Measurements from ENCODE around the gene PXK. TPM values are rescaled to one million over a fixed set of nuclear protein-coding genes. Genes with fewer than 3 reads are reported as not detected.

Gene PXK
- total RNA-seq, 1 donor from 2014 or later = 29.8 TPM

GRCh38 chr3:58387650-58388546 is 55.2 kb downstream of the PXK start:
- H3K27me3 ChIP-seq = no peaks in the 10 kb centered on the region
- ATAC-seq = peak; percentile 29
- H3K4me3 ChIP-seq = no peak overlapping the region
- no peaks in the 10 kb centered on the region for H3K9me3 ChIP-seq
- intact Hi-C loops (cut with DNase I) = no loop called here
- H3K27ac ChIP-seq = peak overlapping the region; percentile 58
- peaks cover 36% of the 10 kb centered on the region for H3K4me1 ChIP-seq
- DNase-seq = no peak
- peaks cover 2% of the 10 kb centered on the region for H3K36me3 ChIP-seq
- no peak for TF ChIP-seq CTCF (IDR thresholded peaks at IDR 0.05)

- no peak for TF ChIP-seq CTCF (IDR thresholded peaks at IDR 0.05)
Observed at GRCh38 chr3:58388550-58389091, 55.9 kb downstream of the PXK start.

GRCh38 chr3:58391156-58391865 is 58.6 kb downstream of the PXK start:
- no peak for ATAC-seq
- no peak for DNase-seq
- no peak for TF ChIP-seq CTCF (IDR thresholded peaks at IDR 0.05)
- intact Hi-C loops (cut with DNase I) = no loop called here
- H3K36me3 ChIP-seq = peaks cover 16% of the 10 kb centered on the region
- no peaks in the 10 kb centered on the region for H3K9me3 ChIP-seq
- no peaks in the 10 kb centered on the region for H3K27me3 ChIP-seq
- no peak overlapping the region for H3K27ac ChIP-seq
- H3K4me3 ChIP-seq = no peak overlapping the region
- peaks cover 35% of the 10 kb centered on the region for H3K4me1 ChIP-seq

More at GRCh38 chr3:58388550-58389091, 55.9 kb downstream of the PXK start:
- DNase-seq (no peak), ATAC-seq (peak; percentile 36)
- H3K36me3 ChIP-seq = no peaks in the 10 kb centered on the region
- H3K27me3 ChIP-seq = no peaks in the 10 kb centered on the region
- H3K9me3 ChIP-seq = no peaks in the 10 kb centered on the region
- H3K4me1 ChIP-seq = peaks cover 36% of the 10 kb centered on the region
- peak overlapping the region; percentile 7 for H3K27ac ChIP-seq
- intact Hi-C loops (cut with DNase I) = no loop called here
- no peak overlapping the region for H3K4me3 ChIP-seq

GRCh38 chr3:58392181-58392580 is 59.5 kb downstream of the PXK start:
- Histone ChIP-seq H3K27me3 (no peaks in the 10 kb centered on the region), H3K4me3 (no peak overlapping the region), H3K36me3 (peaks cover 25% of the 10 kb centered on the region), H3K9me3 (no peaks in the 10 kb centered on the region), H3K4me1 (peaks cover 26% of the 10 kb centered on the region), H3K27ac (no peak overlapping the region)
- TF ChIP-seq CTCF (IDR thresholded peaks at IDR 0.05) = no peak
- DNase-seq = no peak
- intact Hi-C loops (cut with DNase I) = no loop called here
- ATAC-seq = no peak

GRCh38 chr3:58394339-58394738 is 61.6 kb downstream of the PXK start:
- intact Hi-C loops (cut with DNase I) = no loop called here
- no peak for DNase-seq
- peaks cover 44% of the 10 kb centered on the region for H3K36me3 ChIP-seq

More at GRCh38 chr3:58394339-58394738, 61.6 kb downstream of the PXK start:
- TF ChIP-seq CTCF (IDR thresholded peaks at IDR 0.05) = no peak
- Histone ChIP-seq H3K27me3 (no peaks in the 10 kb centered on the region), H3K4me1 (peaks cover 10% of the 10 kb centered on the region), H3K27ac (no peak overlapping the region), H3K4me3 (no peak overlapping the region), H3K9me3 (no peaks in the 10 kb centered on the region)
- no peak for ATAC-seq

Measured in upper lobe of right lung (tissue), 1 donor.